Astrocyte of the hippocampus (primary cell): Measurements from ENCODE around the gene KTN1.
A peak's percentile ranks its signal among the peaks of the same experiment; 100 is the strongest.

Source experiments
- DNase-seq: peaks from one replicate; pipeline ENCODE4 v3.0.0; 2011; ENCODE audit warnings: low read depth, low spot score

Gene KTN1

GRCh38 chr14:55610713-55611370, 30.8 kb downstream of the KTN1 start:
- no peak for DNase-seq

GRCh38 chr14:55611859-55612258, 31.9 kb downstream of the KTN1 start:
- no peak for DNase-seq

GRCh38 chr14:55614304-55614703, 34.3 kb downstream of the KTN1 start:
- DNase-seq, result no peak

GRCh38 chr14:55620277-55620676, 40.3 kb downstream of the KTN1 start:
- no peak for DNase-seq

- DNase-seq, result no peak
Observed at GRCh38 chr14:55620981-55621380, 41.0 kb downstream of the KTN1 start.

- no peak for DNase-seq
Observed at GRCh38 chr14:55621391-55621790, 41.4 kb downstream of the KTN1 start.

GRCh38 chr14:55624913-55625312, 44.9 kb downstream of the KTN1 start:
- peak; percentile 25 for DNase-seq

GRCh38 chr14:55625481-55625880, 45.5 kb downstream of the KTN1 start:
- DNase-seq, result no peak

- no peak for DNase-seq
Observed at GRCh38 chr14:55626131-55626530, 46.1 kb downstream of the KTN1 start.

- DNase-seq, result no peak
Observed at GRCh38 chr14:55628426-55628825, 48.4 kb downstream of the KTN1 start.

- no peak for DNase-seq
Observed at GRCh38 chr14:55638665-55639064, 58.7 kb downstream of the KTN1 start.

- no peak for DNase-seq
Observed at GRCh38 chr14:55641290-55641689, 61.3 kb downstream of the KTN1 start.

- no peak for DNase-seq
Observed at GRCh38 chr14:55641954-55642353, 61.9 kb downstream of the KTN1 start.

GRCh38 chr14:55645145-55645544, 65.1 kb downstream of the KTN1 start:
- no peak for DNase-seq

- DNase-seq, result no peak
Observed at GRCh38 chr14:55645845-55646832, 66.1 kb downstream of the KTN1 start.

GRCh38 chr14:55650992-55651391, 71.0 kb downstream of the KTN1 start:
- no peak for DNase-seq

- DNase-seq, result no peak
Observed at GRCh38 chr14:55654243-55654642, 74.2 kb downstream of the KTN1 start.

GRCh38 chr14:55661029-55661428, 81.0 kb downstream of the KTN1 start:
- DNase-seq, result no peak

GRCh38 chr14:55662752-55663151, 82.7 kb downstream of the KTN1 start:
- DNase-seq, result no peak

GRCh38 chr14:55665067-55665675, 85.2 kb downstream of the KTN1 start:
- DNase-seq, result peak; percentile 60

GRCh38 chr14:55667801-55668200, 87.8 kb downstream of the KTN1 start:
- no peak for DNase-seq

GRCh38 chr14:55671641-55672040, 91.6 kb downstream of the KTN1 start:
- DNase-seq, result peak; percentile 33
